Activated CD4-positive, CD25-positive, alpha-beta regulatory T cell treated with anti-CD3 and anti-CD28 coated beads, Interleukin-2, amount 50 U/mL, for 24 hours (primary cell): ENCODE data around the gene COQ9.
"Not testable (repeated sequence)": the region's sequence is repeated elsewhere in the genome, so short reads cannot be mapped to it uniquely, and the experiment has no call there.

ENCODE experiments used
- ATAC-seq, 2 donors: fragments of 150-1000 bp; cut with Tn5 transposase; one replicate each; pipeline ENCODE4 v1.10.0; 2021; ENCODE audit warnings: mild to moderate bottlenecking in 1 of 2, moderate library complexity in 1 of 2

COQ9 gene

GRCh38 chr16:57447186-57447962 is at the start of gene COQ9, which contains the start of gene CIAPIN1:
COQ9 (plus strand) TSS chr16:57447479; CDS start chr16:57447506, 27 bp downstream.
CIAPIN1 (minus strand) TSS chr16:57447385; CDS start chr16:57440928, 6,457 bp downstream.
- ATAC-seq = peak; percentile 99 to 100

- ATAC-seq = not testable (repeated sequence)
Measured at GRCh38 chr16:57397493-57397892, 49.8 kb upstream of the COQ9 start.

GRCh38 chr16:57401943-57402640 is 45.2 kb upstream of the COQ9 start:
- ATAC-seq = no peak

GRCh38 chr16:57403965-57404817 is 43.1 kb upstream of the COQ9 start, which contains the start of gene CCL17:
CCL17 (plus strand) TSS chr16:57404767; CDS start chr16:57413933, 9,166 bp downstream.
- ATAC-seq = no peak

GRCh38 chr16:57405097-57405496 is 42.2 kb upstream of the COQ9 start:
- ATAC-seq = no peak

- no peak for ATAC-seq
Measured at GRCh38 chr16:57406881-57407280, 40.4 kb upstream of the COQ9 start.

- no peak for ATAC-seq
Measured at GRCh38 chr16:57407521-57408353, 39.5 kb upstream of the COQ9 start.

GRCh38 chr16:57409065-57409464 is 38.2 kb upstream of the COQ9 start:
- ATAC-seq = no peak

GRCh38 chr16:57409870-57410587 is 37.2 kb upstream of the COQ9 start:
- ATAC-seq = no peak

- peak; percentile 15 to 44 for ATAC-seq
Measured at GRCh38 chr16:57411362-57411976, 35.8 kb upstream of the COQ9 start.

GRCh38 chr16:57412584-57412983 is 34.7 kb upstream of the COQ9 start:
- ATAC-seq = no peak

- peak in 1 of 2 donors; percentile 21 for ATAC-seq
Measured at GRCh38 chr16:57413301-57413730, 34.0 kb upstream of the COQ9 start.

- no peak for ATAC-seq
Measured at GRCh38 chr16:57413733-57414132, 33.5 kb upstream of the COQ9 start.

GRCh38 chr16:57416084-57416483 is 31.2 kb upstream of the COQ9 start:
- no peak for ATAC-seq

GRCh38 chr16:57419506-57419905 is 27.8 kb upstream of the COQ9 start:
- ATAC-seq = no peak

- ATAC-seq = no peak
Measured at GRCh38 chr16:57422026-57422944, 25.0 kb upstream of the COQ9 start.

GRCh38 chr16:57423152-57423551 is 24.1 kb upstream of the COQ9 start:
- no peak for ATAC-seq

- no peak for ATAC-seq
Measured at GRCh38 chr16:57424583-57424982, 22.7 kb upstream of the COQ9 start.

GRCh38 chr16:57426356-57426755 is 20.9 kb upstream of the COQ9 start:
- no peak for ATAC-seq

GRCh38 chr16:57427307-57427706 is 20.0 kb upstream of the COQ9 start:
- ATAC-seq = no peak
